IMR-90 (cell line): ENCODE data around the gene PIEZO1. TPM values are rescaled to one million over a fixed set of nuclear protein-coding genes. Genes with fewer than 3 reads are reported as not detected.

ENCODE experiments used
- ATAC-seq: fragments of 200-7000 bp; cut with Tn5 transposase; 2 replicates; pipeline ENCODE4 v1.9.1; 2020; ENCODE audit warnings: low read depth, mild to moderate bottlenecking, moderate library complexity
- BruUV-seq: library from RNA; stranded (reverse); fragments of 400-500 nt; replicated peaks from 2 replicates; lab custom pipeline; 2021; lab: Mats Ljungman, UMichigan
- CTCF ChIA-PET: fragments of 300-600 bp; formaldehyde crosslinking; extraction: SDS; loops from one replicate; lab custom pipeline; 2021; ENCODE audit warnings: antibody characterized with exemption; lab: Yijun Ruan, JAX
- POLR2A ChIA-PET: fragments of 300-600 bp; sonication (Branson Sonifier 250); formaldehyde crosslinking; loops from one replicate; lab custom pipeline; 2022; ENCODE audit warnings: antibody characterized with exemption; ENCODE audit not compliant: unreplicated experiment; lab: Charles Lee
- DNase-seq: peaks from one replicate; pipeline ENCODE4 v3.0.0; 2013
- H2AFZ ChIP-seq: replicated peaks from 2 replicates; pipeline ENCODE3; 2013; ENCODE audit warnings: low read length, mild to moderate bottlenecking; ENCODE audit not compliant: poor library complexity
- H2AK5ac ChIP-seq: 2 replicates; pipeline ENCODE4 v1.6.1; 2013; ENCODE audit warnings: low read depth, low read length, inconsistent platforms
- H2AK9ac ChIP-seq: replicated peaks from 2 replicates; pipeline ENCODE3; 2013; ENCODE audit warnings: mild to moderate bottlenecking, low read depth, low read length, moderate library complexity; ENCODE audit not compliant: poor library complexity
- H2BK120ac ChIP-seq: 2 replicates; pipeline ENCODE4 v1.6.1; 2013; ENCODE audit warnings: low read depth, low read length, inconsistent platforms
- H2BK15ac ChIP-seq: 3 replicates; pipeline ENCODE4 v1.6.1; 2013; ENCODE audit warnings: low read depth, low read length, inconsistent platforms
- H2BK20ac ChIP-seq: 2 replicates; pipeline ENCODE4 v1.6.1; 2013; ENCODE audit warnings: low read depth, mild to moderate bottlenecking, inconsistent platforms, low read length, moderate library complexity
- H2BK5ac ChIP-seq: 2 replicates; pipeline ENCODE4 v1.6.1; 2013; ENCODE audit warnings: mild to moderate bottlenecking, low read depth, low read length, inconsistent platforms; ENCODE audit not compliant: poor library complexity, severe bottlenecking
- H3K14ac ChIP-seq: replicated peaks from 2 replicates; pipeline ENCODE4 v1.6.1; 2013; ENCODE audit warnings: low read depth, low read length, inconsistent platforms
- H3K18ac ChIP-seq: 2 replicates; pipeline ENCODE4 v1.6.1; 2013; ENCODE audit warnings: low read depth, low read length, control low read depth
- H3K23ac ChIP-seq: 2 replicates; pipeline ENCODE4 v1.6.1; 2013; ENCODE audit warnings: low read depth, low read length, inconsistent platforms
- H3K27ac ChIP-seq: 2 replicates; pipeline ENCODE4 v1.5.1; 2013; ENCODE audit warnings: mild to moderate bottlenecking, control low read depth, low read length; ENCODE audit not compliant: insufficient read depth
- H3K27me3 ChIP-seq: 2 replicates; pipeline ENCODE4 v1.6.1; 2013; ENCODE audit warnings: low read length; ENCODE audit not compliant: control insufficient read depth, insufficient read depth
- H3K36me3 ChIP-seq: 2 replicates; pipeline ENCODE4 v1.6.1; 2013; ENCODE audit warnings: low read length, mixed read lengths; ENCODE audit not compliant: control insufficient read depth, insufficient read depth
- H3K4ac ChIP-seq: 2 replicates; pipeline ENCODE4 v1.6.1; 2013; ENCODE audit warnings: low read depth, low read length, inconsistent platforms
- H3K4me1 ChIP-seq: 2 replicates; pipeline ENCODE4 v1.6.1; 2013; ENCODE audit warnings: low read length, mixed read lengths; ENCODE audit not compliant: control insufficient read depth, insufficient read depth
- H3K4me2 ChIP-seq: 2 replicates; pipeline ENCODE4 v1.6.1; 2013; ENCODE audit warnings: low read depth, mild to moderate bottlenecking, control low read depth, low read length, moderate library complexity
- H3K4me3 ChIP-seq: 2 replicates; pipeline ENCODE4 v1.5.1; 2013; ENCODE audit warnings: low read depth, mild to moderate bottlenecking, control low read depth, low read length, moderate library complexity; ENCODE audit not compliant: insufficient read depth
- H3K56ac ChIP-seq: 2 replicates; pipeline ENCODE4 v1.6.1; 2013; ENCODE audit warnings: low read length, inconsistent platforms; ENCODE audit not compliant: insufficient read depth; ENCODE audit errors: extremely low read depth
- H3K79me1 ChIP-seq, 2 experiments: 2 replicates each; pipeline ENCODE4 v1.6.1; 2013; ENCODE audit warnings: low read length in 2 of 2, inconsistent platforms in 1 of 2, low read depth in 1 of 2
- H3K9ac ChIP-seq: 2 replicates; pipeline ENCODE4 v1.6.1; 2013; ENCODE audit warnings: low read depth, low read length, control low read depth
- H3K9me1 ChIP-seq: 2 replicates; pipeline ENCODE4 v1.6.1; 2013; ENCODE audit warnings: low read length, inconsistent platforms; ENCODE audit not compliant: insufficient read depth
- H3K9me3 ChIP-seq: 2 replicates; pipeline ENCODE4 v1.6.1; 2013; ENCODE audit warnings: low read length; ENCODE audit not compliant: control insufficient read depth, insufficient read depth
- H4K20me1 ChIP-seq: 2 replicates; pipeline ENCODE4 v1.6.1; 2013; ENCODE audit warnings: low read length, inconsistent platforms; ENCODE audit not compliant: insufficient read depth
- H4K5ac ChIP-seq: 2 replicates; pipeline ENCODE4 v1.6.1; 2013; ENCODE audit warnings: mild to moderate bottlenecking, low read depth, low read length, control low read depth
- H4K8ac ChIP-seq, 2 experiments: 2 replicates each; pipeline ENCODE4 v1.6.1; 2013; ENCODE audit warnings: low read depth in 2 of 2, low read length in 2 of 2, control low read depth in 1 of 2, inconsistent platforms in 1 of 2
- H4K91ac ChIP-seq: 2 replicates; pipeline ENCODE4 v1.6.1; 2013; ENCODE audit warnings: low read depth, low read length, inconsistent platforms; ENCODE audit not compliant: insufficient read depth
- CEBPB ChIP-seq: IDR thresholded peaks from 2 replicates; pipeline ENCODE4 v1.6.1; 2012; ENCODE audit warnings: low read depth, low read length, improper control_type of control experiment
- CHD1 ChIP-seq: IDR thresholded peaks from 2 replicates; pipeline ENCODE4 v1.6.1; 2012; ENCODE audit warnings: low read depth, low read length, improper control_type of control experiment
- ELK1 ChIP-seq: fragments of 150-350 bp; IDR thresholded peaks from 2 replicates; pipeline ENCODE4 v1.6.1; 2016; ENCODE audit warnings: low read depth, mild to moderate bottlenecking, low read length, moderate library complexity, borderline replicate concordance
- FOS ChIP-seq: fragments of 150-350 bp; IDR thresholded peaks from 2 replicates; pipeline ENCODE4 v1.6.1; 2016; ENCODE audit warnings: low read depth, low read length
- MAFK ChIP-seq: IDR thresholded peaks from 2 replicates; pipeline ENCODE4 v1.6.1; 2012; ENCODE audit warnings: low read depth, low read length, improper control_type of control experiment
- MAZ ChIP-seq: IDR thresholded peaks from 2 replicates; pipeline ENCODE4 v1.6.1; 2012; ENCODE audit warnings: low read depth, mild to moderate bottlenecking, low read length, improper control_type of control experiment, moderate library complexity, borderline replicate concordance
- MXI1 ChIP-seq: IDR thresholded peaks from 2 replicates; pipeline ENCODE4 v1.6.1; 2012; ENCODE audit warnings: low read depth, mild to moderate bottlenecking, low read length, moderate library complexity, borderline replicate concordance
- NFE2L2 ChIP-seq: fragments of 150-350 bp; IDR thresholded peaks from 2 replicates; pipeline ENCODE4 v1.6.1; 2016; ENCODE audit warnings: low read depth, mild to moderate bottlenecking, low read length
- POLR2A ChIP-seq: IDR thresholded peaks from 2 replicates; pipeline ENCODE4 v1.6.1; 2012; ENCODE audit warnings: mild to moderate bottlenecking, low read depth, low read length
- RAD21 ChIP-seq: IDR thresholded peaks from 2 replicates; pipeline ENCODE4 v1.6.1; 2012; ENCODE audit warnings: low read length, improper control_type of control experiment
- RCOR1 ChIP-seq: IDR thresholded peaks from 2 replicates; pipeline ENCODE4 v1.6.1; 2012; ENCODE audit warnings: mild to moderate bottlenecking, low read length, improper control_type of control experiment; ENCODE audit not compliant: insufficient replicate concordance
- RFX5 ChIP-seq: IDR thresholded peaks from 2 replicates; pipeline ENCODE4 v1.8.0; 2012; ENCODE audit warnings: low read depth, mild to moderate bottlenecking, low read length, moderate library complexity
- SMC3 ChIP-seq: fragments of 150-350 bp; IDR thresholded peaks from 2 replicates; pipeline ENCODE4 v1.6.1; 2016; ENCODE audit warnings: low read depth, mild to moderate bottlenecking, antibody characterized with exemption, low read length, moderate library complexity
- WGBS, 2 experiments: methylation state at CpG; one replicate each; pipeline versions ENCODE4 v1.1.5 to v1.1.7; 2013; ENCODE audit warnings: missing lambda C conversion rate in 2 of 2; ENCODE audit not compliant: insufficient read length in 1 of 2; ENCODE audit errors: extremely low coverage in 2 of 2; 5-methylcytosine and 5-hydroxymethylcytosine counted together
- dilution Hi-C: fragments of 300-500 bp; cut with HindIII; formaldehyde crosslinking; loops from one replicate; pipeline ENCODE4 v1.14.3; 2018; ENCODE audit warnings: low sequenced_read_pairs; ENCODE audit not compliant: unreplicated experiment
- in situ Hi-C: fragments of 300-500 bp; cut with MboI; formaldehyde crosslinking; loops from 3 replicates; pipeline ENCODE4 v1.14.3; 2019; ENCODE audit warnings: low sequenced_read_pairs, inconsistent platforms, mixed read lengths
- intact Hi-C: fragments of 100-400 bp; cut with micrococcal nuclease; formaldehyde crosslinking; loops from 2 replicates; pipeline ENCODE4 v1.10.0; 2022
- polyA plus RNA-seq, 3 experiments: library from polyadenylated mRNA; depleted of rRNA; stranded (reverse); fragments of >200 nt; gene quantifications; 2 replicates each; pipeline ENCODE4 v1.2.3, GENCODE V29; 2012; ENCODE audit warnings: low replicate concordance in 1 of 3
- total RNA-seq: library from RNA; depleted of rRNA; stranded (reverse); fragments of >200 nt; gene quantifications from 2 replicates; pipeline ENCODE4 v1.2.3, GENCODE V29; 2012
- TF ChIP-seq, protein P1 (sequence below): conservative IDR thresholded peaks from 2 replicates; pipeline ENCODE4 v1.5.1; 2012; ENCODE audit warnings: mild to moderate bottlenecking, low read depth, low read length, improper control_type of control experiment
- TF ChIP-seq, protein P2 (sequence below): fragments of 150-350 bp; IDR thresholded peaks from 2 replicates; pipeline ENCODE4 v1.6.1; 2017; ENCODE audit warnings: mild to moderate bottlenecking, antibody characterized with exemption, low read length, low read depth

The PIEZO1 gene
- total and polyA plus RNA-seq, 2 of the 4 experiments (the other 2 are of a cell fraction) = 36.2 to 372 TPM

GRCh38 chr16:88694221-88695087, 90.6 kb downstream of the PIEZO1 start:
- no peak overlapping the region for H3K56ac ChIP-seq
- no peak for ATAC-seq
- H4K5ac ChIP-seq = no peak overlapping the region
- no peak overlapping the region for H2AK9ac ChIP-seq
- no peak overlapping the region for H2AK5ac ChIP-seq
- H4K20me1 ChIP-seq = no peaks in the 10 kb centered on the region; the same call in 1 of the 2 replicates
- H3K23ac ChIP-seq = no peak overlapping the region
- no peak overlapping the region for H4K8ac ChIP-seq
- in situ Hi-C loops = no loop called here
- dilution Hi-C loops = no loop called here
- H2AFZ ChIP-seq = no peak overlapping the region
- no peak overlapping the region for H2BK5ac ChIP-seq
- no peaks in the 10 kb centered on the region for H3K4me1 ChIP-seq
- BruUV-seq = no TSS peak
- no peak overlapping the region for H3K9ac ChIP-seq
- no peak for DNase-seq
- POLR2A ChIA-PET = no interaction called here
- no peak overlapping the region for H3K18ac ChIP-seq
- WGBS, 2 experiments = 85% methylated on average over 29 of the region's 37 CpGs; no CpG with 5 or more reads in 1 of the 2 experiments
- H3K9me3 ChIP-seq = no peaks in the 10 kb centered on the region
- no peak overlapping the region for H3K4ac ChIP-seq
- H2BK15ac ChIP-seq = no peak overlapping the region
- peaks cover 25% of the 10 kb centered on the region for H3K36me3 ChIP-seq
- H4K91ac ChIP-seq = no peak overlapping the region
- no peak overlapping the region for H2BK20ac ChIP-seq
- peaks cover 0 to 1% of the 10 kb centered on the region in 2 experiments; a peak in 1 of 4 replicates for H3K79me1 ChIP-seq
- intact Hi-C loops = no loop called here
- no peak overlapping the region for H3K14ac ChIP-seq
- H3K4me3 ChIP-seq = no peak overlapping the region
- no peak overlapping the region for H2BK120ac ChIP-seq
- H3K4me2 ChIP-seq = no peak overlapping the region
- H3K27me3 ChIP-seq = peaks cover 12% of the 10 kb centered on the region; the same call in 1 of the 2 replicates
- no peaks in the 10 kb centered on the region; the same call in 1 of the 2 replicates for H3K9me1 ChIP-seq
- H3K27ac ChIP-seq = no peak overlapping the region
- CTCF ChIA-PET = no interaction called here
- TF ChIP-seq MXI1 (no peak), RAD21 (no peak), ELK1 (no peak), NFE2L2 (no peak), FOS (no peak), MAZ (no peak), RFX5 (no peak), CEBPB (no peak), RCOR1 (no peak), SMC3 (no peak), POLR2A (no peak), MAFK (no peak), CHD1 (no peak)
- TF ChIP-seq, protein P1, sequence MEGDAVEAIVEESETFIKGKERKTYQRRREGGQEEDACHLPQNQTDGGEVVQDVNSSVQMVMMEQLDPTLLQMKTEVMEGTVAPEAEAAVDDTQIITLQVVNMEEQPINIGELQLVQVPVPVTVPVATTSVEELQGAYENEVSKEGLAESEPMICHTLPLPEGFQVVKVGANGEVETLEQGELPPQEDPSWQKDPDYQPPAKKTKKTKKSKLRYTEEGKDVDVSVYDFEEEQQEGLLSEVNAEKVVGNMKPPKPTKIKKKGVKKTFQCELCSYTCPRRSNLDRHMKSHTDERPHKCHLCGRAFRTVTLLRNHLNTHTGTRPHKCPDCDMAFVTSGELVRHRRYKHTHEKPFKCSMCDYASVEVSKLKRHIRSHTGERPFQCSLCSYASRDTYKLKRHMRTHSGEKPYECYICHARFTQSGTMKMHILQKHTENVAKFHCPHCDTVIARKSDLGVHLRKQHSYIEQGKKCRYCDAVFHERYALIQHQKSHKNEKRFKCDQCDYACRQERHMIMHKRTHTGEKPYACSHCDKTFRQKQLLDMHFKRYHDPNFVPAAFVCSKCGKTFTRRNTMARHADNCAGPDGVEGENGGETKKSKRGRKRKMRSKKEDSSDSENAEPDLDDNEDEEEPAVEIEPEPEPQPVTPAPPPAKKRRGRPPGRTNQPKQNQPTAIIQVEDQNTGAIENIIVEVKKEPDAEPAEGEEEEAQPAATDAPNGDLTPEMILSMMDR = no peak
- TF ChIP-seq, protein P2, sequence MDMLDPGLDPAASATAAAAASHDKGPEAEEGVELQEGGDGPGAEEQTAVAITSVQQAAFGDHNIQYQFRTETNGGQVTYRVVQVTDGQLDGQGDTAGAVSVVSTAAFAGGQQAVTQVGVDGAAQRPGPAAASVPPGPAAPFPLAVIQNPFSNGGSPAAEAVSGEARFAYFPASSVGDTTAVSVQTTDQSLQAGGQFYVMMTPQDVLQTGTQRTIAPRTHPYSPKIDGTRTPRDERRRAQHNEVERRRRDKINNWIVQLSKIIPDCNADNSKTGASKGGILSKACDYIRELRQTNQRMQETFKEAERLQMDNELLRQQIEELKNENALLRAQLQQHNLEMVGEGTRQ = no peak
